H1 (cell line): ENCODE results near the gene HMCN2. TPM values are rescaled to one million over a fixed set of nuclear protein-coding genes. Genes with fewer than 3 reads are reported as not detected.

Source experiments
- EZH2 ChIP-seq: fragments of 200-600 bp; sonication (generic); IDR thresholded peaks from 2 replicates; pipeline ENCODE4 v1.7.1; 2012; ENCODE audit warnings: low read depth, mild to moderate bottlenecking, moderate library complexity, low read length, inconsistent platforms; ENCODE audit not compliant: severe bottlenecking
- HDAC2 ChIP-seq, 2 experiments: fragments of 300-600 bp in 1 of 2; sonication (generic) in 1 of 2; IDR thresholded peaks; 2 replicates each; pipeline ENCODE4 v1.6.1; 2011 to 2012; ENCODE audit warnings: low read depth in 2 of 2, low read length in 2 of 2, mild to moderate bottlenecking in 2 of 2, moderate library complexity in 2 of 2, borderline replicate concordance in 1 of 2, inconsistent platforms in 1 of 2
- POLR2AphosphoS5 ChIP-seq: IDR thresholded peaks from 2 replicates; pipeline ENCODE4 v1.6.1; 2011; ENCODE audit warnings: low read depth, low read length
- RBBP5 ChIP-seq: IDR thresholded peaks from 2 replicates; pipeline ENCODE4 v1.7.1; 2012; ENCODE audit warnings: low read depth, mild to moderate bottlenecking, inconsistent platforms, low read length, moderate library complexity, borderline replicate concordance
- SAP30 ChIP-seq: fragments of 300-600 bp; sonication (generic); IDR thresholded peaks from 2 replicates; pipeline ENCODE4 v1.7.1; 2012; ENCODE audit warnings: low read length, moderate library complexity, mild to moderate bottlenecking, inconsistent platforms; ENCODE audit not compliant: insufficient read depth, insufficient replicate concordance
- TAF1 ChIP-seq: IDR thresholded peaks from 2 replicates; pipeline ENCODE4 v1.6.1; 2011; ENCODE audit warnings: mild to moderate bottlenecking, low read depth, low read length
- polyA plus RNA-seq, 7 experiments: library from polyadenylated mRNA; depleted of rRNA in 3 of 7; stranded (reverse) in 5 of 7; unstranded in 2 of 7; fragments of >200 nt in 5 of 7; fragments of 200-250 nt in 2 of 7; gene quantifications; 1 replicate in 5 of 7; 2 replicates in 1 of 7; 4 replicates in 1 of 7; pipeline versions ENCODE4 v1.2.1 to v1.2.3, GENCODE V29; 2011 to 2013; ENCODE audit warnings: missing spikeins in 2 of 7, mixed read lengths in 2 of 7
- total RNA-seq: library from RNA; stranded (reverse); fragmentation: NEBNext Ultra II Directional; extraction: Animal tissue kit (Norgen Biotek cat#: 25700); gene quantifications from 2 replicates; pipeline ENCODE4 v1.2.1, GENCODE V29; 2021

The HMCN2 gene
- total and polyA plus RNA-seq, 2 of the 8 experiments (the other 6 are each of a cell fraction or from before 2014, with no cell fraction given), result 5.0 to 9.1 TPM

GRCh38 chr9:130345897-130346385 is 80.4 kb downstream of the HMCN2 start (continued):
- TF ChIP-seq RBBP5 (no peak), POLR2AphosphoS5 (no peak), EZH2 (no peak), SAP30 (no peak), HDAC2 (IDR thresholded peaks at IDR 0.05; ENCODE audit: borderline replicate concordance in 1 of 2, low read depth in 2 of 2, low read length in 2 of 2) (no peak), TAF1 (no peak)
- TF ChIP-seq, all 59 proteins: peak for 0
